ENCODE data around the gene ZFX. TPM values are rescaled to one million over a fixed set of nuclear protein-coding genes. Genes with fewer than 3 reads are reported as not detected.

Gene ZFX
- total and polyA plus RNA-seq, 10 of the 15 experiments (the other 5 are each of a cell fraction or from before 2014, with no cell fraction given) = 6.8 to 40.9 (median 24.6) TPM

Small RNA genes within 50 kb of the gene (small RNA-seq; reads per million reads assigned to genes)
- not detected for gene RF00263

Other genes starting within 250 kb of the ZFX start
- 20.7 and 24.7 TPM in 2 replicates for gene APOO, start 241.8 kb upstream of the ZFX start, total RNA-seq (2014; rRNA removed)
- gene APOO, start 241.8 kb upstream of the ZFX start, total RNA-seq (2014; rRNA removed; fragmentation: Illumina TruSeq; extraction: Trizol) = 22.1 and 23.8 TPM in 2 replicates
- 25.7 and 32.0 TPM in 2 replicates for gene APOO, start 241.8 kb upstream of the ZFX start, total RNA-seq (2021)
- gene APOO, start 241.8 kb upstream of the ZFX start, polyA plus RNA-seq (2011; rRNA removed) = 41.0 and 66.9 TPM in 2 replicates
- 30.0 and 36.4 TPM in 2 replicates for gene APOO, start 241.8 kb upstream of the ZFX start, polyA plus RNA-seq (2014; fragmentation: Illumina TruSeq; extraction: Trizol)
- 10 to 100 TPM; 41.8 to 42.9 TPM for gene APOO, start 241.8 kb upstream of the ZFX start, polyA plus RNA-seq (2014; fragmentation: Nextera tagmentation; extraction: Ambion mirVana)
- 23.8 and 27.3 TPM in 2 replicates for gene APOO, start 241.8 kb upstream of the ZFX start, polyA plus RNA-seq (2014; rRNA removed)
- gene APOO, start 241.8 kb upstream of the ZFX start, polyA plus RNA-seq (2016; fragmentation: Nextera tagmentation; extraction: Ambion mirVana) = 10 to 100 TPM; 66.8 to 68.7 TPM
- gene CXorf58, start 241.7 kb upstream of the ZFX start, total RNA-seq (2014; rRNA removed) = not detected in 2 replicates
- not detected in 2 replicates for gene CXorf58, start 241.7 kb upstream of the ZFX start, total RNA-seq (2014; rRNA removed; fragmentation: Illumina TruSeq; extraction: Trizol)
- gene CXorf58, start 241.7 kb upstream of the ZFX start, total RNA-seq (2021) = 0.13 TPM in 1 of 2 replicates, not detected in the other
- 0.06 and 0.11 TPM in 2 replicates for gene CXorf58, start 241.7 kb upstream of the ZFX start, polyA plus RNA-seq (2011; rRNA removed)
- 0.10 TPM in 1 of 2 replicates, not detected in the other for gene CXorf58, start 241.7 kb upstream of the ZFX start, polyA plus RNA-seq (2014; fragmentation: Illumina TruSeq; extraction: Trizol)
- not detected for gene CXorf58, start 241.7 kb upstream of the ZFX start, polyA plus RNA-seq (2014; fragmentation: Nextera tagmentation; extraction: Ambion mirVana)
- gene CXorf58, start 241.7 kb upstream of the ZFX start, polyA plus RNA-seq (2014; rRNA removed) = not detected in 2 replicates
- under 1 TPM; 0.15 to 0.24 TPM for gene CXorf58, start 241.7 kb upstream of the ZFX start, polyA plus RNA-seq (2016; fragmentation: Nextera tagmentation; extraction: Ambion mirVana)
- gene KLHL15, start 122.5 kb upstream of the ZFX start, total RNA-seq (2014; rRNA removed) = 4.8 and 5.3 TPM in 2 replicates
- gene KLHL15, start 122.5 kb upstream of the ZFX start, total RNA-seq (2014; rRNA removed; fragmentation: Illumina TruSeq; extraction: Trizol) = 5.2 and 5.5 TPM in 2 replicates
- 4.5 and 4.8 TPM in 2 replicates for gene KLHL15, start 122.5 kb upstream of the ZFX start, total RNA-seq (2021)
- gene KLHL15, start 122.5 kb upstream of the ZFX start, polyA plus RNA-seq (2011; rRNA removed) = 7.0 and 10.4 TPM in 2 replicates
- gene KLHL15, start 122.5 kb upstream of the ZFX start, polyA plus RNA-seq (2014; fragmentation: Illumina TruSeq; extraction: Trizol) = 3.4 and 4.5 TPM in 2 replicates
- 1 to 10 TPM; 1.4 to 1.6 TPM for gene KLHL15, start 122.5 kb upstream of the ZFX start, polyA plus RNA-seq (2014; fragmentation: Nextera tagmentation; extraction: Ambion mirVana)
- 2.3 and 3.0 TPM in 2 replicates for gene KLHL15, start 122.5 kb upstream of the ZFX start, polyA plus RNA-seq (2014; rRNA removed)
- gene KLHL15, start 122.5 kb upstream of the ZFX start, polyA plus RNA-seq (2016; fragmentation: Nextera tagmentation; extraction: Ambion mirVana) = 1 to 10 TPM; 3.4 to 4.0 TPM
- gene EIF2S3, start 94.8 kb upstream of the ZFX start, total RNA-seq (2014; rRNA removed) = 300 and 329 TPM in 2 replicates
- 371 and 385 TPM in 2 replicates for gene EIF2S3, start 94.8 kb upstream of the ZFX start, total RNA-seq (2014; rRNA removed; fragmentation: Illumina TruSeq; extraction: Trizol)
- gene EIF2S3, start 94.8 kb upstream of the ZFX start, total RNA-seq (2021) = 278 and 291 TPM in 2 replicates
- gene EIF2S3, start 94.8 kb upstream of the ZFX start, polyA plus RNA-seq (2011; rRNA removed) = 185 and 210 TPM in 2 replicates
- 274 and 333 TPM in 2 replicates for gene EIF2S3, start 94.8 kb upstream of the ZFX start, polyA plus RNA-seq (2014; fragmentation: Illumina TruSeq; extraction: Trizol)
- 100 to 1,000 TPM; 120 to 135 TPM for gene EIF2S3, start 94.8 kb upstream of the ZFX start, polyA plus RNA-seq (2014; fragmentation: Nextera tagmentation; extraction: Ambion mirVana)
- gene EIF2S3, start 94.8 kb upstream of the ZFX start, polyA plus RNA-seq (2014; rRNA removed) = 195 and 216 TPM in 2 replicates
- gene EIF2S3, start 94.8 kb upstream of the ZFX start, polyA plus RNA-seq (2016; fragmentation: Nextera tagmentation; extraction: Ambion mirVana) = 100 to 1,000 TPM; 115 to 125 TPM
- not detected in 2 replicates for gene SUPT20HL2, start 164.3 kb downstream of the ZFX start, total RNA-seq (2014; rRNA removed)
- gene SUPT20HL2, start 164.3 kb downstream of the ZFX start, total RNA-seq (2014; rRNA removed; fragmentation: Illumina TruSeq; extraction: Trizol) = not detected in 2 replicates
- gene SUPT20HL2, start 164.3 kb downstream of the ZFX start, total RNA-seq (2021) = not detected in 2 replicates
- gene SUPT20HL2, start 164.3 kb downstream of the ZFX start, polyA plus RNA-seq (2011; rRNA removed) = not detected in 2 replicates
- gene SUPT20HL2, start 164.3 kb downstream of the ZFX start, polyA plus RNA-seq (2014; fragmentation: Illumina TruSeq; extraction: Trizol) = not detected in 2 replicates
- gene SUPT20HL2, start 164.3 kb downstream of the ZFX start, polyA plus RNA-seq (2014; fragmentation: Nextera tagmentation; extraction: Ambion mirVana) = not detected
- not detected in 2 replicates for gene SUPT20HL2, start 164.3 kb downstream of the ZFX start, polyA plus RNA-seq (2014; rRNA removed)
- gene SUPT20HL2, start 164.3 kb downstream of the ZFX start, polyA plus RNA-seq (2016; fragmentation: Nextera tagmentation; extraction: Ambion mirVana) = not detected
- not detected in 2 replicates for gene SUPT20HL1, start 210.9 kb downstream of the ZFX start, total RNA-seq (2014; rRNA removed)
- gene SUPT20HL1, start 210.9 kb downstream of the ZFX start, total RNA-seq (2014; rRNA removed; fragmentation: Illumina TruSeq; extraction: Trizol) = not detected in 2 replicates
- gene SUPT20HL1, start 210.9 kb downstream of the ZFX start, total RNA-seq (2021) = not detected in 2 replicates
- gene SUPT20HL1, start 210.9 kb downstream of the ZFX start, polyA plus RNA-seq (2011; rRNA removed) = not detected in 2 replicates
- not detected in 2 replicates for gene SUPT20HL1, start 210.9 kb downstream of the ZFX start, polyA plus RNA-seq (2014; fragmentation: Illumina TruSeq; extraction: Trizol)
- gene SUPT20HL1, start 210.9 kb downstream of the ZFX start, polyA plus RNA-seq (2014; fragmentation: Nextera tagmentation; extraction: Ambion mirVana) = not detected
- gene SUPT20HL1, start 210.9 kb downstream of the ZFX start, polyA plus RNA-seq (2014; rRNA removed) = not detected in 2 replicates
- not detected for gene SUPT20HL1, start 210.9 kb downstream of the ZFX start, polyA plus RNA-seq (2016; fragmentation: Nextera tagmentation; extraction: Ambion mirVana)